A673 (cell line): Measurements from ENCODE around the gene TMEM184A. TPM values are rescaled to one million over a fixed set of nuclear protein-coding genes. Genes with fewer than 3 reads are reported as not detected.
A peak's percentile ranks its signal among the peaks of the same experiment; 100 is the strongest.

Experiments
- BruUV-seq: library from RNA; stranded (reverse); fragments of 400-500 nt; replicated peaks from 2 replicates; lab custom pipeline; 2021; lab: Mats Ljungman, UMichigan
- CTCF ChIA-PET: fragments of 300-600 bp; sonication (Branson Sonifier 250); formaldehyde crosslinking; loops from one replicate; lab custom pipeline; 2022; ENCODE audit warnings: antibody characterized with exemption; lab: Charles Lee
- POLR2A ChIA-PET: fragments of 300-600 bp; sonication (Branson Sonifier 250); formaldehyde crosslinking; loops from one replicate; lab custom pipeline; 2022; ENCODE audit warnings: antibody characterized with exemption; ENCODE audit not compliant: low non-redundant PET; lab: Charles Lee
- DNase-seq: peaks from one replicate; pipeline ENCODE4 v3.0.0-alpha.2; 2015; ENCODE audit warnings: low spot score
- H3K27ac ChIP-seq: fragments of 200-600 bp; sonication (generic); 2 replicates; pipeline ENCODE4 v1.5.1; 2016; ENCODE audit warnings: mixed run types, low read depth, mild to moderate bottlenecking, mixed read lengths, antibody characterized with exemption, low read length; ENCODE audit not compliant: poor library complexity, severe bottlenecking
- H3K27me3 ChIP-seq: fragments of 200-600 bp; sonication (generic); replicated peaks from 2 replicates; pipeline ENCODE4 v1.6.1; 2017; ENCODE audit warnings: mixed run types, low read depth, mild to moderate bottlenecking, mixed read lengths, antibody characterized with exemption, low read length; ENCODE audit not compliant: insufficient read depth, poor library complexity
- H3K36me3 ChIP-seq: fragments of 200-600 bp; sonication (generic); 2 replicates; pipeline ENCODE4 v1.6.1; 2016; ENCODE audit warnings: mixed run types, mild to moderate bottlenecking, mixed read lengths, antibody characterized with exemption, low read length; ENCODE audit not compliant: insufficient read depth, poor library complexity, severe bottlenecking
- H3K4me1 ChIP-seq: fragments of 200-600 bp; sonication (generic); 2 replicates; pipeline ENCODE4 v1.6.1; 2017; ENCODE audit warnings: mixed run types, mild to moderate bottlenecking, mixed read lengths, antibody characterized with exemption, low read length; ENCODE audit not compliant: insufficient read depth, poor library complexity, severe bottlenecking
- H3K4me3 ChIP-seq: fragments of 200-600 bp; sonication (generic); 2 replicates; pipeline ENCODE4 v1.5.1; 2016; ENCODE audit warnings: low read depth, mixed run types, mild to moderate bottlenecking, mixed read lengths, low read length; ENCODE audit not compliant: poor library complexity, severe bottlenecking
- H3K9me3 ChIP-seq: fragments of 200-600 bp; sonication (generic); 2 replicates; pipeline ENCODE4 v1.6.1; 2016; ENCODE audit warnings: mixed run types, low read depth, mild to moderate bottlenecking, mixed read lengths, antibody characterized with exemption, low read length; ENCODE audit not compliant: poor library complexity, severe bottlenecking
- EZH2 ChIP-seq: fragments of 200-600 bp; sonication (generic); IDR thresholded peaks from 2 replicates; pipeline ENCODE4 v1.6.1; 2017; ENCODE audit warnings: borderline replicate concordance, low read depth, mild to moderate bottlenecking, mixed read lengths, antibody characterized with exemption, low read length; ENCODE audit not compliant: poor library complexity, severe bottlenecking
- intact Hi-C: fragments of 100-400 bp; cut with micrococcal nuclease; formaldehyde crosslinking; loops from one replicate; pipeline ENCODE4 v1.10.0; 2022; ENCODE audit not compliant: unreplicated experiment
- total RNA-seq: library from RNA; stranded (reverse); gene quantifications from 2 replicates; pipeline ENCODE4 v1.2.3, GENCODE V29; 2021
- TF ChIP-seq, protein P1 (sequence below): fragments of 300-800, 200-600 bp; sonication (generic); conservative IDR thresholded peaks from 2 replicates; pipeline ENCODE4 v1.5.1; 2017; ENCODE audit warnings: low read depth, mild to moderate bottlenecking, antibody characterized with exemption, low read length, moderate library complexity, mixed read lengths

TMEM184A gene
- total RNA-seq, 1 experiment from 2014 or later = not detected

DNA sequence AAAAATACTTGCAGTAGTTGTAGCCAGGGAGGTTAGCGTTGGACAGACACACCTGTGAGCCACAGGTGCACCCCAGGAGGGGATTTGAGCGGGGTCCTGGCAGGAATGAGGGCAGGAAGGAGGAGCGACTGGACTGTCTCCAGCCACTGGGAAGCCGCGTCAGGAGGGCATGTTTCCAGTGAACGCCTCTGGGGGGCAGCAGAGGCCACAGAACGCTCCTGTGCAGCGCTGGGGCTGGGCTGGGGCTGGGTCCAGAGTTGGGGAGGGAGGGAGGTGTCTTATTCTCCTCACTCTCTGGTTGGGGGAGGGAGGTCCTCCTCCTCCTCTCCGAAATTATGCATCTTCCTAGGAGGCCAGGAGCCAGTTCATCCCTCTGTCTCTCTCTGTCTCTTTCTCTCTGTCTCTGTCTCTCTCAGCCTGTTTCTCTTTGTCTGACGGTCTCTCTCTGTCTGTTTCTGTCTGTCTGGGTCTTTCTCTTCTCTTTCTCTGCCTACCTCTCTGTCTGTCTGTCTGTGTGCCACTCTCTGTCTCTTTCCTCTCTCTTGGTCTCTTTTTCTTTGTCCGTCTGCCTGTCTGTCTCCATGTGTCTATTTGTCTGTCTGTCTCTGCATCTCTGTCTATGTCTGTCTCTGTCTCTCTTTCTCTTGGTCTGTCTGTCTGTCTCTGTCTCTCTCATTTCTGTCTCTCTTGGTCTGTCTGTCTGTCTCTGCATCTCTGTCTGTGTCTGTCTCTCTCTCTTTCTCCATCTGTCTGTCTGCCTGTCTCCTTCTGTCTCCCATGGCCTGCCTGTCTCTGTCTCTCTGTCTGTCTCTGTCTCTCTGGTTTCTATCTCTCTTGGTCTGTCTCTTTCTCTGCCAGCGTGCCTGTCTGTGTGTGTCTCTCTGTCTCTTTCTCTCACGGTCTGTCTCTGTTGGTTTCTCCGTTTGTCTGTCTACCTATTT, 23.7 kb upstream of the TMEM184A start:
- H3K9me3 ChIP-seq = no peaks in the 10 kb centered on the region
- intact Hi-C loops = loop anchor here (5.0 to 10.0 kb wide), 3 partner anchors 175 to 775 kb away; partner anchors contain the start of gene EIF3B
- H3K4me1 ChIP-seq = peaks cover 4% of the 10 kb centered on the region
- H3K36me3 ChIP-seq = no peaks in the 10 kb centered on the region
- DNase-seq = peak; percentile 82
- TF ChIP-seq EZH2 = no peak
- TF ChIP-seq, protein P1, sequence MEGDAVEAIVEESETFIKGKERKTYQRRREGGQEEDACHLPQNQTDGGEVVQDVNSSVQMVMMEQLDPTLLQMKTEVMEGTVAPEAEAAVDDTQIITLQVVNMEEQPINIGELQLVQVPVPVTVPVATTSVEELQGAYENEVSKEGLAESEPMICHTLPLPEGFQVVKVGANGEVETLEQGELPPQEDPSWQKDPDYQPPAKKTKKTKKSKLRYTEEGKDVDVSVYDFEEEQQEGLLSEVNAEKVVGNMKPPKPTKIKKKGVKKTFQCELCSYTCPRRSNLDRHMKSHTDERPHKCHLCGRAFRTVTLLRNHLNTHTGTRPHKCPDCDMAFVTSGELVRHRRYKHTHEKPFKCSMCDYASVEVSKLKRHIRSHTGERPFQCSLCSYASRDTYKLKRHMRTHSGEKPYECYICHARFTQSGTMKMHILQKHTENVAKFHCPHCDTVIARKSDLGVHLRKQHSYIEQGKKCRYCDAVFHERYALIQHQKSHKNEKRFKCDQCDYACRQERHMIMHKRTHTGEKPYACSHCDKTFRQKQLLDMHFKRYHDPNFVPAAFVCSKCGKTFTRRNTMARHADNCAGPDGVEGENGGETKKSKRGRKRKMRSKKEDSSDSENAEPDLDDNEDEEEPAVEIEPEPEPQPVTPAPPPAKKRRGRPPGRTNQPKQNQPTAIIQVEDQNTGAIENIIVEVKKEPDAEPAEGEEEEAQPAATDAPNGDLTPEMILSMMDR = peak; percentile 88
- no TSS peak for BruUV-seq
- H3K27ac ChIP-seq = no peak overlapping the region
- ChIA-PET CTCF (no interaction called here), POLR2A (no interaction called here)
- no peak overlapping the region for H3K4me3 ChIP-seq
- H3K27me3 ChIP-seq = no peaks in the 10 kb centered on the region

DNA sequence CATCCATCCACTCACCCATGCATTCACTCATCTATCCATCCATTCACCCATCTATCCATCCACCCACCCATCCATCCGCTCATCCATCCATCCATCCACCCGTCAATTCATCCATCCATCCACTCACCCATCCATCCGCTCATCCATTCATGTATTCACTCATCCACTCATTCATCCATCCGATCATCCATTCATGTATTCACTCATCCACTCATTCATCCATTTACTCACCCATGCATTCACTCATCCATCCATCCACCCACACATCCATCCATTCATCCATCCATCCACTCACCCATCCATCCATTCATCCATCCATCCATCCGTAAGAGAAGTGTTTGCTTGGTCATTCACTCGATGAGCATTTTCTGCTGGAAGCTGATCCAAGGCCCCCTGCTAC, 22.5 kb upstream of the TMEM184A start:
- no peak overlapping the region for H3K27ac ChIP-seq
- no peak overlapping the region for H3K4me3 ChIP-seq
- BruUV-seq = no TSS peak
- H3K36me3 ChIP-seq = no peaks in the 10 kb centered on the region
- DNase-seq = no peak
- no peaks in the 10 kb centered on the region for H3K27me3 ChIP-seq
- H3K4me1 ChIP-seq = peaks cover 4% of the 10 kb centered on the region
- ChIA-PET CTCF (interaction anchor here (0.6 kb wide), 2 partner anchors 195 to 856 kb away, joined by 3 to 4 read pairs; no protein-coding TSS in a partner anchor), POLR2A (no interaction called here)
- intact Hi-C loops = loop anchor here (5.0 to 10.0 kb wide), 2 partner anchors 629 to 776 kb away; partner anchors contain the start of gene EIF3B
- TF ChIP-seq, protein P1 = no peak
- no peak for TF ChIP-seq EZH2
- no peaks in the 10 kb centered on the region for H3K9me3 ChIP-seq

DNA sequence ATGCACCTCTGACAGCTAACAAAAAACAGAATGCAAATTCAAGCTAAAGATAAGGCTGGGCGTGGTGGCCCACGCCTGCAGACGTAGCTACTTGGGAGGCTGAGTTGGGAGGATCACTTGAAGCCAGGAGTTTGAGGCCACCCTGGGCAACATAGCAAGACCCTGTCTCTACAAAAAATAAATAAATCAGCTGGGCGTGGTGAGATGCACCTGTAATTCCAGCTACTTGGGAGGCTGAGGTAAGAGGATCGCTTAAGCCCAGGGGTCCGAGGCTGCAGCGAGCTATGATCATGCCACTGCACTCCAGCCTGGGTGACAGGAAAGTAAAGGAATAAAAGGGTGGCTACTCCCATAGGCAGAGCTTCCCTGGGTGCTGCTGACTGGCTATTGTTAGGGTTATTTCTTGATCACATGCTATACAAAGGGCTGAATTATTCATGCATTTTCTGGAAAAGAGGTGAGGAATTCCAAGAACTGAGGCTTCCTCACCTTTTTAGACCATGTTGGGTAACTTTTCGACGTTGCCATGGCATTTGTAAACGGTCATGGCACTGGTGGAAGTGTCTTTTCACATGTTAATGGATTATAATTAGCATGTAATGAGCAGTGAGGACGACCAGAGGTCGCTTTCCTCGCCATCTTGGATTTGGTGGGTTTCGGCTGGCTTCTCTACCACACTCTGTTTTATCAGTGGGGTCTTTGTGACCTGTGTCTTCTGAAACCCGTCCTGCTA, 20.7 kb upstream of the TMEM184A start:
- H3K4me3 ChIP-seq = no peak overlapping the region
- ChIA-PET CTCF (no interaction called here), POLR2A (no interaction called here)
- H3K36me3 ChIP-seq = no peaks in the 10 kb centered on the region
- no peaks in the 10 kb centered on the region for H3K9me3 ChIP-seq
- BruUV-seq = no TSS peak
- TF ChIP-seq, protein P1 = no peak
- no peak for TF ChIP-seq EZH2
- H3K27me3 ChIP-seq = no peaks in the 10 kb centered on the region
- intact Hi-C loops = loop anchor here (5.0 to 10.0 kb wide), 2 partner anchors 631 to 778 kb away; partner anchors contain the start of gene EIF3B
- H3K4me1 ChIP-seq = peaks cover 4% of the 10 kb centered on the region
- DNase-seq = no peak
- H3K27ac ChIP-seq = no peak overlapping the region
